ENCODE data around the gene ANKRD50. TPM values are rescaled to one million over a fixed set of nuclear protein-coding genes. Genes with fewer than 3 reads are reported as not detected.

ANKRD50 gene
- total and polyA plus RNA-seq, 2 of the 13 experiments (the other 11 are each of a cell fraction or from before 2014, with no cell fraction given), result 2.4 to 4.4 TPM

- no peaks in the 10 kb centered on the region for H3K9me3 ChIP-seq (ENCODE audit: low read length)
- H3K27me3 ChIP-seq (ENCODE audit: control insufficient read depth in 1 of 2, insufficient read depth in 2 of 2, low read length in 2 of 2), result no peaks in the 10 kb centered on the region; a peak in 1 of 5 replicates
- intact Hi-C loops (cut with micrococcal nuclease; ENCODE audit: unreplicated experiment), result no loop called here
- H3K36me3 ChIP-seq (replicated peaks in 1 of 2; ENCODE audit: control insufficient read depth in 1 of 2, insufficient read depth in 2 of 2, low read length in 2 of 2), result no peaks in the 10 kb centered on the region
- no peaks in the 10 kb centered on the region for H3K4me1 ChIP-seq (ENCODE audit: insufficient read depth, low read length)
- DNase-seq (ENCODE audit: low spot score), result no peak
- FAIRE-seq, result no peak
- no TSS peak for BruUV-seq (replicated peaks)
- no peaks in the 10 kb centered on the region for H4K20me1 ChIP-seq (ENCODE audit: insufficient read depth, low read length)
- no peak for ATAC-seq
- H3K4me3 ChIP-seq (replicated peaks in 1 of 3; ENCODE audit: insufficient read depth in 1 of 3, low read depth in 2 of 3, low read length in 3 of 3), result no peak overlapping the region
- no peak overlapping the region for H3K4me2 ChIP-seq (ENCODE audit: low read depth, low read length)
- POLR2A ChIA-PET, result no interaction called here
- no peak overlapping the region for H2AFZ ChIP-seq (ENCODE audit: low read length)
- CTCF ChIA-PET (ENCODE audit: low intra/inter-chr PET ratio, low total read pairs), result no interaction called here
- H3K27ac ChIP-seq (ENCODE audit: extremely low read length, insufficient read depth, low read length), result no peak overlapping the region
- 48% methylated on average over 2 of the region's 2 CpGs for WGBS (ENCODE audit: low lambda C conversion rate)
- H3K9ac ChIP-seq (ENCODE audit: insufficient read depth, low read depth, low read length), result no peak overlapping the region
- no peaks in the 10 kb centered on the region for H3K79me2 ChIP-seq (ENCODE audit: insufficient read depth, low read length)
- TF ChIP-seq SNAPC5 (CRISPR knock-in tag; IDR thresholded peaks at IDR 0.05; ENCODE audit: borderline replicate concordance) (no peak), RBM39 (IDR thresholded peaks at IDR 0.05; ENCODE audit: low read depth, low read length, poor library complexity, severe bottlenecking) (no peak), AFF4 (CRISPR knock-in tag; IDR thresholded peaks at IDR 0.05) (no peak), ZNF781 (CRISPR knock-in tag; IDR thresholded peaks at IDR 0.05; ENCODE audit: borderline replicate concordance, not compliant biosample characterization) (no peak), HNRNPLL (IDR thresholded peaks at IDR 0.05; ENCODE audit: low read depth, low read length, poor library complexity, severe bottlenecking) (no peak)
- in situ Hi-C loops (cut with HindIII; ENCODE audit: extremely low pct_ligation_motif_present, low pct_unique_long_range_greater_than_20kb), result no loop called here
Measured at GRCh38 chr4:124749421-124749820, 36.9 kb upstream of the ANKRD50 start.
